Adrenal gland (tissue), 5 donors: ENCODE results near the gene ITGB3.

ENCODE experiments used
- POLR2A ChIP-seq, 2 donors: fragments of 450-650 bp; IDR thresholded peaks; one replicate each; pipeline ENCODE4 v1.6.1; 2017; ENCODE audit warnings: antibody characterized with exemption in 2 of 2, mild to moderate bottlenecking in 2 of 2, moderate library complexity in 1 of 2
- TF ChIP-seq, protein P1 (sequence below), 6 experiments: fragments of 450-650 bp in 4 of 6; fragments of 200-600 bp in 2 of 6; sonication (generic) in 1 of 6; IDR thresholded peaks; 1 replicate in 5 of 6; 2 replicates in 1 of 6; pipeline versions ENCODE4 v1.5.1 to v1.8.0; 2016 to 2021; ENCODE audit warnings: antibody characterized with exemption in 6 of 6, mild to moderate bottlenecking in 2 of 6, moderate library complexity in 1 of 6
- donor health status: DM: no; HTN: no; CAD: no.

DNA sequence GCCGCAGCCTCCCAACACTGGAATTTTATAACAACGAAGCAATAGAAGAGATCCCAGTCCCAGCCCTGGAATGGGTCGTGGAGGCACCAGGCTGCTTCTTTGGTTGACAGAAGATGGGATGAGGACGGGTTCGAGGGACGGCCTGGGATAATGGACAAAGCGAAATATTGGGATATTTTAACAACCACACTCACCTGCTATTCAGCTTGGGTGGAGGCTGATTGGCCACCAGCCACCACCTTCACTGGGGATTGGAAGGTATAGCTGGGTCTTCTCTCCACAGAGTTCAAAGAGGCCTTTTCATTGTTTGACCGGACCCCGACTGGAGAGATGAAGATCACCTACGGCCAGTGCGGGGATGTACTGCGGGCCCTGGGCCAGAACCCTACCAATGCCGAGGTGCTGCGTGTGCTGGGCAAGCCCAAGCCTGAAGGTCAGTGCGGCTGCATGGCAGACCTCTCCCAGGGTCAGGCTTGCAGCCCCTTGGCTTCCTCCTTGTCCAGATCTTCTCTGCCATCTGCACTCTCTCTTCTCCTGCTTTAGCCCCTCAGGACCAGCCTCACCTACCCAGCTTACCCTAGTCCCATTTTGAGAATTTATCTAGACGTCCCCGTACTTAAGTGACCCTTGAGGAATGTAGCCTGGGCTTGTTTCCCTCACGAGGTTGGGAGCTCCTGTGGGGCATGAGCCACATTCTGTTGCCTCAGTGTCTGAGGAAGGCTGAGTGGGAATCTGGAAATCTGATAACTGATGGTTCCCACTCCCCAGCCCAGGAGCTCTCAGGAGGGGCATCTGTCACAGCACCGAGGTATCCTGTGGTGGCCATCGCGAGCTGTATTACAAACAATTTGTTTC is 33.8 kb upstream of the ITGB3 start:
- TF ChIP-seq, protein P1, sequence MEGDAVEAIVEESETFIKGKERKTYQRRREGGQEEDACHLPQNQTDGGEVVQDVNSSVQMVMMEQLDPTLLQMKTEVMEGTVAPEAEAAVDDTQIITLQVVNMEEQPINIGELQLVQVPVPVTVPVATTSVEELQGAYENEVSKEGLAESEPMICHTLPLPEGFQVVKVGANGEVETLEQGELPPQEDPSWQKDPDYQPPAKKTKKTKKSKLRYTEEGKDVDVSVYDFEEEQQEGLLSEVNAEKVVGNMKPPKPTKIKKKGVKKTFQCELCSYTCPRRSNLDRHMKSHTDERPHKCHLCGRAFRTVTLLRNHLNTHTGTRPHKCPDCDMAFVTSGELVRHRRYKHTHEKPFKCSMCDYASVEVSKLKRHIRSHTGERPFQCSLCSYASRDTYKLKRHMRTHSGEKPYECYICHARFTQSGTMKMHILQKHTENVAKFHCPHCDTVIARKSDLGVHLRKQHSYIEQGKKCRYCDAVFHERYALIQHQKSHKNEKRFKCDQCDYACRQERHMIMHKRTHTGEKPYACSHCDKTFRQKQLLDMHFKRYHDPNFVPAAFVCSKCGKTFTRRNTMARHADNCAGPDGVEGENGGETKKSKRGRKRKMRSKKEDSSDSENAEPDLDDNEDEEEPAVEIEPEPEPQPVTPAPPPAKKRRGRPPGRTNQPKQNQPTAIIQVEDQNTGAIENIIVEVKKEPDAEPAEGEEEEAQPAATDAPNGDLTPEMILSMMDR (IDR thresholded peaks at IDR 0.05) = no peak
- no peak for TF ChIP-seq POLR2A (IDR thresholded peaks at IDR 0.05)
